ENCODE measurements around the gene NCR2. TPM values are rescaled to one million over a fixed set of nuclear protein-coding genes. Genes with fewer than 3 reads are reported as not detected.

The NCR2 gene
- total and polyA plus RNA-seq, 8 donors: not detected

GRCh38 chr6:41359617-41360313, 24.4 kb downstream of the NCR2 start:
- no peak for DNase-seq
- Histone ChIP-seq H3K27ac (no peak overlapping the region), H3K27me3 (peaks cover 0 to 26% (median 0%) of the 10 kb centered on the region in 3 donors), H3K4me3 (no peak overlapping the region), H3K36me3 (no peaks in the 10 kb centered on the region), H3K4me1 (no peaks in the 10 kb centered on the region), H3K9me3 (peaks cover 0 to 35% (median 19%) of the 10 kb centered on the region in 4 donors)
- TF ChIP-seq CTCF (IDR thresholded peaks at IDR 0.05): no peak
- TF ChIP-seq POLR2AphosphoS5 (IDR thresholded peaks at IDR 0.05): no peak
- TF ChIP-seq POLR2A (IDR thresholded peaks at IDR 0.05): no peak
- no peak for TF ChIP-seq EP300 (IDR thresholded peaks at IDR 0.05)
- intact Hi-C loops (cut with DNase I; ENCODE audit: low total_unique reads): no loop called here
- 75 to 81% (median 77%) methylated on average over 4 of the region's 4 CpGs for WGBS, 5 donors

GRCh38 chr6:41360314-41360685, 24.9 kb downstream of the NCR2 start:
- H3K4me3 ChIP-seq: no peak overlapping the region
- 82 to 88% (median 83%) methylated on average over 2 of the region's 2 CpGs for WGBS, 5 donors

GRCh38 chr6:41366150-41366549, 30.7 kb downstream of the NCR2 start:
- no peaks in the 10 kb centered on the region for H3K36me3 ChIP-seq
- no peak overlapping the region for H3K27ac ChIP-seq
- intact Hi-C loops (cut with DNase I; ENCODE audit: low total_unique reads): no loop called here

More at GRCh38 chr6:41360314-41360685, 24.9 kb downstream of the NCR2 start:
- peaks cover 0 to 29% (median 0%) of the 10 kb centered on the region in 3 donors for H3K27me3 ChIP-seq
- no peak overlapping the region for H3K27ac ChIP-seq
- no peak for DNase-seq
- H3K9me3 ChIP-seq: peaks cover 0 to 35% (median 19%) of the 10 kb centered on the region in 4 donors
- H3K36me3 ChIP-seq: no peaks in the 10 kb centered on the region
- no peaks in the 10 kb centered on the region for H3K4me1 ChIP-seq
- intact Hi-C loops (cut with DNase I; ENCODE audit: low total_unique reads): no loop called here
- TF ChIP-seq EP300 (IDR thresholded peaks at IDR 0.05): no peak
- no peak for TF ChIP-seq POLR2AphosphoS5 (IDR thresholded peaks at IDR 0.05)
- no peak for TF ChIP-seq POLR2A (IDR thresholded peaks at IDR 0.05)
- TF ChIP-seq CTCF (IDR thresholded peaks at IDR 0.05): no peak

GRCh38 chr6:41367061-41367460, 31.7 kb downstream of the NCR2 start:
- Histone ChIP-seq H3K4me1 (peaks cover 11 to 28% (median 25%) of the 10 kb centered on the region in 4 donors), H3K9me3 (peaks cover 0 to 9% (median 2%) of the 10 kb centered on the region in 4 donors), H3K36me3 (no peaks in the 10 kb centered on the region), H3K27me3 (peaks cover 0 to 79% (median 16%) of the 10 kb centered on the region in 3 donors), H3K4me3 (no peak overlapping the region), H3K27ac (no peak overlapping the region)
- 79 to 91% (median 88%) methylated on average over 3 of the region's 3 CpGs for WGBS, 5 donors
- no peak for DNase-seq
- intact Hi-C loops (cut with DNase I; ENCODE audit: low total_unique reads): no loop called here
- TF ChIP-seq CTCF (IDR thresholded peaks at IDR 0.05) (no peak), POLR2AphosphoS5 (IDR thresholded peaks at IDR 0.05) (no peak), POLR2A (IDR thresholded peaks at IDR 0.05) (no peak), EP300 (IDR thresholded peaks at IDR 0.05) (no peak)

More at GRCh38 chr6:41366150-41366549, 30.7 kb downstream of the NCR2 start:
- no peak for DNase-seq
- Histone ChIP-seq H3K9me3 (peaks cover 0 to 18% (median 2%) of the 10 kb centered on the region in 4 donors), H3K4me1 (peaks cover 2 to 19% (median 16%) of the 10 kb centered on the region in 4 donors), H3K27me3 (peaks cover 0 to 70% (median 10%) of the 10 kb centered on the region in 3 donors), H3K4me3 (no peak overlapping the region)
- WGBS, 5 donors: 61 to 79% (median 76%) methylated on average over 7 of the region's 7 CpGs
- TF ChIP-seq POLR2A (IDR thresholded peaks at IDR 0.05) (no peak), CTCF (IDR thresholded peaks at IDR 0.05) (no peak)

Measured in stomach (tissue), 9 donors.